WERI-Rb-1 (cell line): ENCODE results near the gene KIRREL3.

Experiments used
- DNase-seq: peaks from one replicate; pipeline ENCODE4 v3.0.0-alpha.2; 2020
- H3K27ac ChIP-seq: fragments of 250-450 bp; sonication (Bioruptor Pico); 2 replicates; pipeline ENCODE4 v1.5.1; 2020; ENCODE audit warnings: mild to moderate bottlenecking, moderate library complexity
- H3K27me3 ChIP-seq: fragments of 250-450 bp; sonication (Bioruptor Pico); 2 replicates; pipeline ENCODE4 v1.5.1; 2021; ENCODE audit warnings: mild to moderate bottlenecking, low read depth, moderate library complexity; ENCODE audit not compliant: insufficient read depth, severe bottlenecking
- H3K36me3 ChIP-seq: fragments of 250-450 bp; sonication (Bioruptor Pico); 2 replicates; pipeline ENCODE4 v1.5.1; 2020; ENCODE audit warnings: mild to moderate bottlenecking, moderate library complexity
- H3K4me3 ChIP-seq: 2 replicates; pipeline ENCODE4 v1.5.1; 2011; ENCODE audit warnings: low read depth, mild to moderate bottlenecking, control low read depth, low read length
- H3K9me3 ChIP-seq: fragments of 250-450 bp; sonication (Bioruptor Pico); 2 replicates; pipeline ENCODE4 v1.5.1; 2021; ENCODE audit warnings: mild to moderate bottlenecking, moderate library complexity; ENCODE audit not compliant: severe bottlenecking
- TF ChIP-seq, protein P1 (sequence below): IDR thresholded peaks from 2 replicates; pipeline ENCODE4 v1.5.1; 2011; ENCODE audit warnings: low read depth, mild to moderate bottlenecking, control low read depth, inconsistent platforms, low read length

KIRREL3 gene

DNA sequence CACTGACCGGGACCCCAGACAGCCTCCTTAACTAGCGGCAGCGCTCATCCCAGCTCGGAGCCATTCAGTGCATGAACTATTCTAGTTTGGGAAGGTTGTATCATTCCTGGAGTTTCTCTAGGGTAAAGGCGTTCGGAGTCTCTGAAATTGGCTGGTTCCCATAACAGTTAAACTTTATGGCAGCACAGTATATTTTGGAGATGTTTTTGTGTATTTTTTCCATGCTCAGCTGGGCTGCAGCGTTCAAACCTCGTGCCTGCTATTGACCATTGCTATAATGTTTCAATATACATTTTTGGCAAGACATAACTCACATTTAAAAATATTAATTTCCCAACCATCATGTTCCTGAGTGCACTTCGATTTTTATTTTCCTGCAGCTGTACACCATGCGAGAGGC is 475.4 kb downstream of the KIRREL3 start:
- TF ChIP-seq, protein P1, sequence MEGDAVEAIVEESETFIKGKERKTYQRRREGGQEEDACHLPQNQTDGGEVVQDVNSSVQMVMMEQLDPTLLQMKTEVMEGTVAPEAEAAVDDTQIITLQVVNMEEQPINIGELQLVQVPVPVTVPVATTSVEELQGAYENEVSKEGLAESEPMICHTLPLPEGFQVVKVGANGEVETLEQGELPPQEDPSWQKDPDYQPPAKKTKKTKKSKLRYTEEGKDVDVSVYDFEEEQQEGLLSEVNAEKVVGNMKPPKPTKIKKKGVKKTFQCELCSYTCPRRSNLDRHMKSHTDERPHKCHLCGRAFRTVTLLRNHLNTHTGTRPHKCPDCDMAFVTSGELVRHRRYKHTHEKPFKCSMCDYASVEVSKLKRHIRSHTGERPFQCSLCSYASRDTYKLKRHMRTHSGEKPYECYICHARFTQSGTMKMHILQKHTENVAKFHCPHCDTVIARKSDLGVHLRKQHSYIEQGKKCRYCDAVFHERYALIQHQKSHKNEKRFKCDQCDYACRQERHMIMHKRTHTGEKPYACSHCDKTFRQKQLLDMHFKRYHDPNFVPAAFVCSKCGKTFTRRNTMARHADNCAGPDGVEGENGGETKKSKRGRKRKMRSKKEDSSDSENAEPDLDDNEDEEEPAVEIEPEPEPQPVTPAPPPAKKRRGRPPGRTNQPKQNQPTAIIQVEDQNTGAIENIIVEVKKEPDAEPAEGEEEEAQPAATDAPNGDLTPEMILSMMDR = no peak
- H3K27ac ChIP-seq = no peak overlapping the region
- H3K36me3 ChIP-seq = no peaks in the 10 kb centered on the region
- no peaks in the 10 kb centered on the region for H3K9me3 ChIP-seq
- H3K27me3 ChIP-seq = no peaks in the 10 kb centered on the region
- DNase-seq = no peak
- no peak overlapping the region for H3K4me3 ChIP-seq

GRCh38 chr11:126523441-126524205 is 476.9 kb downstream of the KIRREL3 start:
- no peaks in the 10 kb centered on the region for H3K36me3 ChIP-seq
- H3K4me3 ChIP-seq = no peak overlapping the region
- H3K9me3 ChIP-seq = no peaks in the 10 kb centered on the region
- H3K27ac ChIP-seq = no peak overlapping the region
- TF ChIP-seq, protein P1 = no peak
- H3K27me3 ChIP-seq = no peaks in the 10 kb centered on the region
- DNase-seq = no peak

GRCh38 chr11:126522606-126523005 is 478.0 kb downstream of the KIRREL3 start:
- H3K36me3 ChIP-seq = no peaks in the 10 kb centered on the region
- TF ChIP-seq, protein P1 = no peak
- no peak overlapping the region for H3K27ac ChIP-seq
- no peaks in the 10 kb centered on the region for H3K9me3 ChIP-seq
- H3K27me3 ChIP-seq = no peaks in the 10 kb centered on the region
- no peak overlapping the region for H3K4me3 ChIP-seq
- no peak for DNase-seq

DNA sequence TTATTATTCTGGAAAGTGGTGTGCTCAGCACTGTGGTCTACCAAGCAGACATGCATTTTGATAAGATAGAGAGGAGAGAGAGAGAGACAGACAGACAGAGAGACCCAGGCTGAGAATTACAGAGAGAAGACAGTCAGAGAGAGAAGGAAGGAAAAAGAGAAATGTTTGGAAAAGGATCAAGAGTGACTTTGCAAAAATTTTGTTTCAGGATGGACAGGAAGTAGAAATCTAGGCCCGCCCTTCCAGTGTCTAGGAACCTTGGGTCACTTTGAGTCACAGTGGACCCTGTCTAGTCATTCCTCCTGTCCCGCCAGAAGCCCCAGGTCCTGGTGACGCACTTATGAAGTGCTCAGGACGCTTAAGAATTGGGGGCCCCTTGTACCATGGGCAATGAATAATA is 478.4 kb downstream of the KIRREL3 start:
- H3K27me3 ChIP-seq = no peaks in the 10 kb centered on the region

GRCh38 chr11:126521196-126521595 is 479.4 kb downstream of the KIRREL3 start:
- no peaks in the 10 kb centered on the region for H3K27me3 ChIP-seq
- TF ChIP-seq, protein P1 = no peak
- H3K4me3 ChIP-seq = no peak overlapping the region
- no peaks in the 10 kb centered on the region for H3K9me3 ChIP-seq
- no peak overlapping the region for H3K27ac ChIP-seq
- no peak for DNase-seq
- no peaks in the 10 kb centered on the region for H3K36me3 ChIP-seq

More for the DNA sequence above, 478.4 kb downstream of the KIRREL3 start:
- Histone ChIP-seq H3K36me3 (no peaks in the 10 kb centered on the region), H3K9me3 (no peaks in the 10 kb centered on the region), H3K27ac (no peak overlapping the region), H3K4me3 (no peak overlapping the region)
- TF ChIP-seq, protein P1 = no peak
- no peak for DNase-seq
